Measurements from ENCODE around the gene TMEM232. TPM values are rescaled to one million over a fixed set of nuclear protein-coding genes. Genes with fewer than 3 reads are reported as not detected.

The TMEM232 gene
- total RNA-seq, 1 experiment from 2014 or later = 1.6 TPM

- no peak overlapping the region for H3K18ac ChIP-seq (ENCODE audit: insufficient read length, low read depth, low read length)
- no peak for DNase-seq
- no peaks in the 10 kb centered on the region for H3K9me3 ChIP-seq (ENCODE audit: control insufficient read depth, low read depth, low read length)
- H3K9ac ChIP-seq (ENCODE audit: extremely low read depth, insufficient read length, low read length) = no peak overlapping the region
- H3K27me3 ChIP-seq (ENCODE audit: insufficient read depth, low read length) = no peaks in the 10 kb centered on the region
- Mint-ChIP-seq H3K36me3 (ENCODE audit: insufficient read depth in 1 of 3, low read depth in 3 of 3) (no peaks in the 10 kb centered on the region), H3K27me3 (ENCODE audit: low read depth) (no peaks in the 10 kb centered on the region), H3K4me1 (peaks cover 2 to 3% of the 10 kb centered on the region in 2 experiments; a peak in 3 of 4 replicates), H3K9me3 (no peaks in the 10 kb centered on the region; a peak in 2 of 5 replicates), H3K27ac (no peak overlapping the region), H3K4me3 (no peak overlapping the region)
- no peaks in the 10 kb centered on the region for H4K20me1 ChIP-seq (ENCODE audit: control insufficient read depth, insufficient read depth, insufficient read length)
- no peak overlapping the region for H2BK12ac ChIP-seq (ENCODE audit: insufficient read length, low read depth, low read length)
- H4K91ac ChIP-seq (ENCODE audit: insufficient read length, low read depth, low read length) = no peak overlapping the region
- H4K8ac ChIP-seq (replicated peaks; ENCODE audit: insufficient read length, low read depth, low read length) = no peak overlapping the region
- no peaks in the 10 kb centered on the region for H3K79me2 ChIP-seq (ENCODE audit: insufficient read depth, low read length)
- H3K4ac ChIP-seq (ENCODE audit: low read depth, low read length) = no peak overlapping the region
- no peak overlapping the region for H3T11ph ChIP-seq (ENCODE audit: low read length)
- no peak overlapping the region for H2BK15ac ChIP-seq (ENCODE audit: low read depth, low read length)
- H2BK20ac ChIP-seq (ENCODE audit: low read depth, low read length, poor library complexity, severe bottlenecking) = no peak overlapping the region
- no peaks in the 10 kb centered on the region for H3K79me1 ChIP-seq (ENCODE audit: insufficient read depth, low read depth, low read length, poor library complexity, severe bottlenecking)
- no peak overlapping the region for H2BK5ac ChIP-seq (ENCODE audit: insufficient read length, low read length)
- no peak overlapping the region for H3K4me2 ChIP-seq (ENCODE audit: insufficient read depth, insufficient read length, low read length)
- no peak for TF ChIP-seq CTCF (conservative IDR thresholded peaks at IDR 0.05)
- no peaks in the 10 kb centered on the region for H3K23me2 ChIP-seq (ENCODE audit: insufficient read length, low read depth, low read length, poor library complexity, severe bottlenecking)
- no CpG with 5 or more reads among the region's 2 CpGs for WGBS (ENCODE audit: extremely low coverage, insufficient read length, low lambda C conversion rate)
- 0 out of 2 replicates have a peak, but pooled peaks cover 2% of the 10 kb centered on the region for H3K4me1 ChIP-seq (ENCODE audit: insufficient read depth, low read length)
- H2AFZ ChIP-seq (ENCODE audit: low read length) = no peak overlapping the region
- H3K23ac ChIP-seq (ENCODE audit: insufficient read length, low read depth, low read length) = no peak overlapping the region
- no peak overlapping the region for H2BK120ac ChIP-seq (ENCODE audit: low read depth, low read length, poor library complexity, severe bottlenecking)
- H3K27ac ChIP-seq (ENCODE audit: insufficient read length, low read depth, low read length) = no peak overlapping the region
- no peak overlapping the region for H4K5ac ChIP-seq (ENCODE audit: insufficient read length, low read depth, low read length)
- H3K56ac ChIP-seq (ENCODE audit: insufficient read length, low read depth, low read length) = no peak overlapping the region
- H2AK5ac ChIP-seq (ENCODE audit: insufficient read length, low read length) = no peak overlapping the region
- H3K14ac ChIP-seq (ENCODE audit: insufficient read depth, low read length) = no peak overlapping the region
Measured at GRCh38 chr5:110686270-110686669, 40.2 kb downstream of the TMEM232 start.

Measured in H9 (cell line).